ENCODE data around the gene STOX1.
A peak's percentile ranks its signal among the peaks of the same experiment; 100 is the strongest.

- TF ChIP-seq TFDP1 (CRISPR knock-in tag; IDR thresholded peaks at IDR 0.05; ENCODE audit: borderline replicate concordance) (peak; percentile 41; the same call in 1 of the 2 replicates), HDAC6 (IDR thresholded peaks at IDR 0.05; ENCODE audit: low read depth, low read length) (no peak), GATAD2A (CRISPR knock-in tag; IDR thresholded peaks at IDR 0.05) (peak; percentile 96), RAD21 (CRISPR knock-in tag; IDR thresholded peaks at IDR 0.05) (no peak), NFYB (CRISPR knock-in tag; IDR thresholded peaks at IDR 0.05) (no peak), MATR3 (CRISPR knock-in tag; IDR thresholded peaks at IDR 0.05) (no peak), GABPB1 (CRISPR knock-in tag; IDR thresholded peaks at IDR 0.05) (peak; percentile 20; the same call in 1 of the 2 replicates)
These were observed 49.2 kb downstream of the STOX1 start for GRCh38 chr10:68876246-68877138.
